HepG2 (cell line): ENCODE data around the gene SIAH2. TPM values are rescaled to one million over a fixed set of nuclear protein-coding genes. Genes with fewer than 3 reads are reported as not detected.

ENCODE experiments used
- ATAC-seq: fragments of 200-7000 bp; cut with Tn5 transposase; 3 replicates; pipeline ENCODE4 v1.9.1; 2020; ENCODE audit warnings: mild to moderate bottlenecking, moderate library complexity
- Bru-seq: library from RNA; stranded (reverse); fragments of 400-500 nt; gene quantifications from one replicate; lab custom pipeline; 2021; lab: Mats Ljungman, UMichigan
- BruChase-seq, 2 experiments: library from RNA; stranded (reverse); fragments of 400-500 nt; gene quantifications; one replicate each; lab custom pipeline; 2021; lab: Mats Ljungman, UMichigan
- BruUV-seq: library from RNA; stranded (reverse); fragments of 400-500 nt; replicated peaks from 2 replicates; lab custom pipeline; 2021; lab: Mats Ljungman, UMichigan
- CTCF ChIA-PET: fragments of 300-600 bp; formaldehyde crosslinking; extraction: SDS; loops from one replicate; lab custom pipeline; 2021; ENCODE audit warnings: low total read pairs, inconsistent platforms, low intra/inter-chr PET ratio; lab: Yijun Ruan, JAX
- POLR2A ChIA-PET: fragments of 350-600 bp; sonication (Branson Sonifier 250); formaldehyde crosslinking; loops from one replicate; lab custom pipeline; 2020; ENCODE audit warnings: antibody characterized with exemption, inconsistent platforms; lab: Yijun Ruan, JAX
- DNase-seq: peaks from one replicate; pipeline ENCODE4 v3.0.0-alpha.2; 2015; ENCODE audit warnings: low spot score
- FAIRE-seq: peaks from 3 replicates; lab custom pipeline; 2011; peaks lifted over from hg19 to GRCh38; lab: Jason Lieb, UNC
- H2AFZ ChIP-seq: one replicate; pipeline ENCODE4 v1.6.1; 2011; ENCODE audit warnings: low read length, inconsistent platforms
- H3K27ac ChIP-seq: fragments of 300-600 bp; 3 replicates; pipeline ENCODE4 v1.8.0; 2011; ENCODE audit warnings: mixed run types, mild to moderate bottlenecking, mixed read lengths, low read length, inconsistent platforms; ENCODE audit not compliant: insufficient read depth; ENCODE audit errors: extremely low read length
- H3K27me3 ChIP-seq, 2 experiments: fragments of 200-600 bp in 1 of 2; 2 replicates in 1 of 2; 3 replicates in 1 of 2; pipeline versions ENCODE4 v1.6.0 to v1.8.0; 2011; ENCODE audit warnings: low read length in 2 of 2, mild to moderate bottlenecking in 2 of 2, moderate library complexity in 2 of 2, inconsistent platforms in 1 of 2; ENCODE audit not compliant: insufficient read depth in 2 of 2, control insufficient read depth in 1 of 2
- H3K36me3 ChIP-seq, 2 experiments: fragments of 200-600 bp in 1 of 2; replicated peaks in 1 of 2; 2 replicates in 1 of 2; 3 replicates in 1 of 2; pipeline versions ENCODE4 v1.5.1 to v1.8.0; 2011; ENCODE audit warnings: low read length in 2 of 2, inconsistent platforms in 1 of 2; ENCODE audit not compliant: insufficient read depth in 2 of 2, control insufficient read depth in 1 of 2
- H3K4me1 ChIP-seq: 2 replicates; pipeline ENCODE4 v1.5.1; 2012; ENCODE audit warnings: low read length, inconsistent platforms; ENCODE audit not compliant: insufficient read depth
- H3K4me2 ChIP-seq: 2 replicates; pipeline ENCODE4 v1.6.0; 2011; ENCODE audit warnings: low read depth, low read length, inconsistent platforms
- H3K4me3 ChIP-seq, 3 experiments: fragments of 200-600 bp in 1 of 3; sonication (generic), shearing (Covaris generic) in 1 of 3; replicated peaks in 1 of 3; 2 replicates each; pipeline ENCODE4 v1.5.1; 2011 to 2016; ENCODE audit warnings: low read length in 3 of 3, inconsistent platforms in 2 of 3, low read depth in 2 of 3, mild to moderate bottlenecking in 2 of 3, control low read depth in 1 of 3, mixed read lengths in 1 of 3; ENCODE audit not compliant: insufficient read depth in 1 of 3
- H3K79me2 ChIP-seq: one replicate; pipeline ENCODE4 v1.6.1; 2011; ENCODE audit warnings: low read length, inconsistent platforms; ENCODE audit not compliant: insufficient read depth
- H3K9ac ChIP-seq: 2 replicates; pipeline ENCODE4 v1.6.0; 2011; ENCODE audit warnings: mild to moderate bottlenecking, low read depth, low read length, inconsistent platforms; ENCODE audit not compliant: insufficient read depth
- H3K9me3 ChIP-seq: 2 replicates; pipeline ENCODE4 v1.5.1; 2012; ENCODE audit warnings: mild to moderate bottlenecking, low read length
- H4K20me1 ChIP-seq: 2 replicates; pipeline ENCODE4 v1.6.0; 2011; ENCODE audit warnings: inconsistent platforms, mild to moderate bottlenecking, low read length, moderate library complexity; ENCODE audit not compliant: insufficient read depth
- ARID5B ChIP-seq: IDR thresholded peaks from 2 replicates; pipeline ENCODE4 v1.4.0; 2020; ENCODE audit warnings: mild to moderate bottlenecking, missing genetic modification reagents
- ATM ChIP-seq: fragments of 450-650 bp; IDR thresholded peaks from 2 replicates; pipeline ENCODE4 v1.7.1; 2017; ENCODE audit warnings: mild to moderate bottlenecking, borderline replicate concordance
- BORCS8-MEF2B ChIP-seq: sonication (generic); formaldehyde crosslinking; IDR thresholded peaks from 2 replicates; pipeline ENCODE4 v1.8.0; 2022; ENCODE audit warnings: mild to moderate bottlenecking, missing genetic modification reagents
- CTCF ChIP-seq: sonication (generic); formaldehyde crosslinking; IDR thresholded peaks from 2 replicates; pipeline ENCODE4 v1.5.0; 2020; ENCODE audit warnings: mild to moderate bottlenecking, missing genetic modification reagents, moderate library complexity
- HNRNPLL ChIP-seq: fragments of 200-400 bp; formaldehyde crosslinking; IDR thresholded peaks from 2 replicates; pipeline ENCODE4 v1.6.1; 2017; ENCODE audit warnings: mild to moderate bottlenecking, low read depth, low read length; ENCODE audit not compliant: poor library complexity, severe bottlenecking
- KAT8 ChIP-seq: IDR thresholded peaks from 2 replicates; pipeline ENCODE4 v1.6.1; 2016; ENCODE audit warnings: missing genetic modification reagents, missing compliant biosample characterization
- KMT2B ChIP-seq: IDR thresholded peaks from 2 replicates; pipeline ENCODE4 v1.6.1; 2016; ENCODE audit warnings: missing genetic modification reagents, missing compliant biosample characterization
- ZBTB1 ChIP-seq: sonication (generic); formaldehyde crosslinking; IDR thresholded peaks from 2 replicates; pipeline ENCODE4 v1.4.0; 2020; ENCODE audit warnings: missing genetic modification reagents, borderline replicate concordance
- ZBTB7B ChIP-seq: sonication (generic); formaldehyde crosslinking; IDR thresholded peaks from 2 replicates; pipeline ENCODE4 v1.4.0; 2020; ENCODE audit warnings: missing genetic modification reagents
- ZNF740 ChIP-seq: sonication (generic); formaldehyde crosslinking; IDR thresholded peaks from 2 replicates; pipeline ENCODE4 v1.4.0; 2020; ENCODE audit warnings: missing genetic modification reagents
- ZNF776 ChIP-seq: sonication (generic); formaldehyde crosslinking; IDR thresholded peaks from 2 replicates; pipeline ENCODE4 v1.4.0; 2020; ENCODE audit warnings: mild to moderate bottlenecking, missing genetic modification reagents
- WGBS: methylation state at CpG from one replicate; pipeline ENCODE4 v1.1.6; 2017; ENCODE audit warnings: low lambda C conversion rate; 5-methylcytosine and 5-hydroxymethylcytosine counted together
- in situ Hi-C: cut with HindIII; loops from 2 replicates; pipeline ENCODE4 v1.10.0; 2017; ENCODE audit warnings: low pct_unique_long_range_greater_than_20kb; ENCODE audit not compliant: extremely low pct_ligation_motif_present
- intact Hi-C: fragments of 100-400 bp; cut with micrococcal nuclease; formaldehyde crosslinking; loops from one replicate; pipeline ENCODE4 v1.10.0; 2022; ENCODE audit not compliant: unreplicated experiment
- long read RNA-seq, 2 experiments: library from RNA in 1 of 2; library from polyadenylated mRNA in 1 of 2; stranded (forward) in 1 of 2; unstranded in 1 of 2; transcript quantifications; one replicate each; pipeline ENCODE4 v2.0.0, GENCODE V29; 2019 to 2022
- polyA minus RNA-seq, 3 experiments: library from RNA; depleted of rRNA, polyadenylated mRNA; stranded (reverse); fragments of >200 nt; gene quantifications; 2 replicates each; pipeline ENCODE4 v1.2.3, GENCODE V29; 2011; ENCODE audit warnings: low replicate concordance in 1 of 3
- polyA plus RNA-seq, 8 experiments: library from polyadenylated mRNA; depleted of rRNA in 3 of 8; stranded (reverse) in 7 of 8; unstranded in 1 of 8; fragments of >200 nt; fragmentation: Illumina TruSeq in 4 of 8; extraction: Trizol in 4 of 8; gene quantifications; 2 replicates each; pipeline versions ENCODE4 v1.2.1 to v1.2.3, GENCODE V29; 2011 to 2016; ENCODE audit warnings: low read depth in 4 of 8, missing spikeins in 1 of 8, mixed read lengths in 1 of 8; ENCODE audit not compliant: insufficient read depth in 1 of 8
- total RNA-seq, 5 experiments: library from RNA; depleted of rRNA; stranded (reverse); fragments of >200 nt; fragmentation: Illumina TruSeq; extraction: Trizol; gene quantifications; 2 replicates each; pipeline ENCODE4 v1.2.3, GENCODE V29; 2016; ENCODE audit warnings: low read depth in 1 of 5

Gene SIAH2
- total RNA-seq (2016; rRNA removed; fragmentation: Illumina TruSeq; extraction: Trizol) (71.8 and 79.5 TPM in 2 replicates), polyA plus RNA-seq (2011; rRNA removed) (117 and 140 TPM in 2 replicates), polyA minus RNA-seq (2011; rRNA and poly(A)+ RNA removed; ENCODE audit: low replicate concordance) (134 and 280 TPM in 2 replicates), Bru-seq, nascent RNA (percentile 99 among the genes with signal in this experiment), BruChase-seq, experiment 1, labeled RNA remaining after a 6-hour chase (percentile 95 among the genes with signal in this experiment), BruChase-seq, experiment 2, labeled RNA remaining after a 2-hour chase (percentile 97 among the genes with signal in this experiment)
- 41.9 and 49.0 TPM in 2 replicates for total RNA-seq (2016; cell fraction: cytosol; rRNA removed; fragmentation: Illumina TruSeq; extraction: Trizol; ENCODE audit: low read depth)
- total RNA-seq (2016; cell fraction: insoluble cytoplasmic fraction; rRNA removed; fragmentation: Illumina TruSeq; extraction: Trizol) = 64.5 and 73.0 TPM in 2 replicates
- total RNA-seq (2016; cell fraction: membrane; rRNA removed; fragmentation: Illumina TruSeq; extraction: Trizol) = 102 and 124 TPM in 2 replicates
- total RNA-seq (2016; cell fraction: nucleus; rRNA removed; fragmentation: Illumina TruSeq; extraction: Trizol) = 38.0 and 42.7 TPM in 2 replicates
- polyA plus RNA-seq (2011; cell fraction: cytosol; rRNA removed) = 63.7 and 115 TPM in 2 replicates
- 132 and 149 TPM in 2 replicates for polyA plus RNA-seq (2011; cell fraction: nucleus; rRNA removed)
- 62.2 and 69.8 TPM in 2 replicates for polyA plus RNA-seq (2012)
- 51.8 and 68.8 TPM in 2 replicates for polyA plus RNA-seq (2016; cell fraction: cytosol; fragmentation: Illumina TruSeq; extraction: Trizol; ENCODE audit: low read depth)
- 103 and 110 TPM in 2 replicates for polyA plus RNA-seq (2016; cell fraction: insoluble cytoplasmic fraction; fragmentation: Illumina TruSeq; extraction: Trizol; ENCODE audit: low read depth)
- 106 and 126 TPM in 2 replicates for polyA plus RNA-seq (2016; cell fraction: membrane; fragmentation: Illumina TruSeq; extraction: Trizol; ENCODE audit: low read depth)
- 70.3 and 71.0 TPM in 2 replicates for polyA plus RNA-seq (2016; cell fraction: nucleus; fragmentation: Illumina TruSeq; extraction: Trizol; ENCODE audit: insufficient read depth, low read depth)
- polyA minus RNA-seq (2011; cell fraction: cytosol; rRNA and poly(A)+ RNA removed) = 79.8 and 91.3 TPM in 2 replicates
- polyA minus RNA-seq (2011; cell fraction: nucleus; rRNA and poly(A)+ RNA removed) = 24.6 and 28.0 TPM in 2 replicates
- long read RNA-seq, experiment 1, transcript SIAH2-201 (2 exons, 2,517 nt) = major isoform, 9 of 20 reads
- long read RNA-seq, experiment 1, partial matches to known transcripts = 0 of 20 reads
- long read RNA-seq, experiment 1, other reads (novel, unspliced or antisense) = 11 of 20 reads
- long read RNA-seq, experiment 2, transcript SIAH2-201 (2 exons, 2,517 nt) = major isoform, 222 of 302 reads
- long read RNA-seq, experiment 2, partial matches to known transcripts = 0 of 302 reads
- long read RNA-seq, experiment 2, other reads (novel, unspliced or antisense) = 80 of 302 reads

- peaks cover 26% of the 10 kb centered on the region for H4K20me1 ChIP-seq
- peak within 1 kb of the TSS; percentile 99 for H3K9ac ChIP-seq
- no peak within 1 kb of the TSS for H2AFZ ChIP-seq
- H3K9me3 ChIP-seq = no peaks in the 10 kb centered on the region
- 0% methylated on average over 11 of the region's 70 CpGs for WGBS
- intact Hi-C loops (loop anchor here (10.0 kb wide), 1 partner anchor 358 kb away; the partner anchor contains the start of gene TSC22D2), in situ Hi-C loops (no loop called here)
- POLR2A ChIA-PET = interaction anchor here (0.7 to 10.5 kb wide), 20 partner anchors 8 to 447 kb away, joined by 3 to 265 read pairs (median 8); partner anchors contain the start of genes EIF2A, ERICH6, SELENOT and SERP1
- H3K4me1 ChIP-seq = peaks cover 59% of the 10 kb centered on the region
- CTCF ChIA-PET = interaction anchor here (1.4 kb wide), 1 partner anchor 42 kb away, joined by 5 read pairs; no protein-coding TSS in a partner anchor
- no TSS peak for BruUV-seq
- peak; percentile 92 for DNase-seq
- peaks cover 53% of the 10 kb centered on the region for H3K79me2 ChIP-seq
- H3K27me3 ChIP-seq = no peaks in the 10 kb centered on the region; a peak in 2 of 5 replicates
- peaks cover under 1 to 10% of the 10 kb centered on the region in 2 experiments; a peak in 4 of 5 replicates for H3K36me3 ChIP-seq
- H3K27ac ChIP-seq = peak within 1 kb of the TSS; percentile 99
- ATAC-seq = peak; percentile 88
- H3K4me3 ChIP-seq = peak within 1 kb of the TSS; percentile 97 to 100 (median 98)
- H3K4me2 ChIP-seq = peak within 1 kb of the TSS; percentile 83
- FAIRE-seq = no peak
- peak; percentile 44 for TF ChIP-seq ARID5B
- no peak for TF ChIP-seq ZNF740
- TF ChIP-seq ZNF776 (CRISPR knock-in tag) = peak; percentile 91
- TF ChIP-seq HNRNPLL = peak; percentile 89
- TF ChIP-seq ATM = no peak
- TF ChIP-seq BORCS8-MEF2B (CRISPR knock-in tag) = peak; percentile 15; the same call in 1 of the 2 replicates
- peak; percentile 55 for TF ChIP-seq ZBTB7B (CRISPR knock-in tag)
- TF ChIP-seq KAT8 (CRISPR knock-in tag) = no peak
- no peak for TF ChIP-seq ZBTB1 (CRISPR knock-in tag)
- peak; percentile 35; the same call in 1 of the 2 replicates for TF ChIP-seq CTCF (CRISPR knock-in tag)
- TF ChIP-seq KMT2B = no peak; the same call in 1 of the 2 replicates
Measured at GRCh38 chr3:150763122-150763840, at the start of gene SIAH2. TSS of gene SIAH2 (minus strand) at chr3:150763169. CDS start at chr3:150762849, 320 bp downstream.
